SK-N-MC (cell line): ENCODE data around the gene AGO1.

Source experiments
- EZH2 ChIP-seq: fragments of 200-600 bp; sonication (generic); IDR thresholded peaks from one replicate; pipeline ENCODE4 v1.6.1; 2017; ENCODE audit warnings: antibody characterized with exemption
- POLR2AphosphoS5 ChIP-seq: IDR thresholded peaks from 2 replicates; pipeline ENCODE4 v1.6.1; 2012; ENCODE audit warnings: mild to moderate bottlenecking, low read depth, low read length, borderline replicate concordance

GRCh38 chr1:35864813-35865212 is 18.2 kb upstream of the AGO1 start:
- TF ChIP-seq EZH2 (no peak), POLR2AphosphoS5 (no peak)
